AG09309 (cell line): Measurements from ENCODE around the gene CYTH1.

ENCODE experiments used
- DNase-seq: peaks from one replicate; pipeline ENCODE4 v3.0.0-alpha.2; 2010; ENCODE audit warnings: low read depth
- H3K4me3 ChIP-seq: 2 replicates; pipeline ENCODE4 v1.5.1; 2011; ENCODE audit warnings: mild to moderate bottlenecking, low read depth, low read length, moderate library complexity; ENCODE audit not compliant: control insufficient read depth
- TF ChIP-seq, protein P1 (sequence below): IDR thresholded peaks from 2 replicates; pipeline ENCODE4 v1.5.1; 2011; ENCODE audit warnings: mild to moderate bottlenecking, low read depth, low read length, inconsistent platforms; ENCODE audit not compliant: insufficient read depth, control insufficient read depth; ENCODE audit errors: missing control alignments

Gene CYTH1

GRCh38 chr17:78765821-78766220, 16.3 kb downstream of the CYTH1 start:
- H3K4me3 ChIP-seq, result no peak overlapping the region
- TF ChIP-seq, protein P1, sequence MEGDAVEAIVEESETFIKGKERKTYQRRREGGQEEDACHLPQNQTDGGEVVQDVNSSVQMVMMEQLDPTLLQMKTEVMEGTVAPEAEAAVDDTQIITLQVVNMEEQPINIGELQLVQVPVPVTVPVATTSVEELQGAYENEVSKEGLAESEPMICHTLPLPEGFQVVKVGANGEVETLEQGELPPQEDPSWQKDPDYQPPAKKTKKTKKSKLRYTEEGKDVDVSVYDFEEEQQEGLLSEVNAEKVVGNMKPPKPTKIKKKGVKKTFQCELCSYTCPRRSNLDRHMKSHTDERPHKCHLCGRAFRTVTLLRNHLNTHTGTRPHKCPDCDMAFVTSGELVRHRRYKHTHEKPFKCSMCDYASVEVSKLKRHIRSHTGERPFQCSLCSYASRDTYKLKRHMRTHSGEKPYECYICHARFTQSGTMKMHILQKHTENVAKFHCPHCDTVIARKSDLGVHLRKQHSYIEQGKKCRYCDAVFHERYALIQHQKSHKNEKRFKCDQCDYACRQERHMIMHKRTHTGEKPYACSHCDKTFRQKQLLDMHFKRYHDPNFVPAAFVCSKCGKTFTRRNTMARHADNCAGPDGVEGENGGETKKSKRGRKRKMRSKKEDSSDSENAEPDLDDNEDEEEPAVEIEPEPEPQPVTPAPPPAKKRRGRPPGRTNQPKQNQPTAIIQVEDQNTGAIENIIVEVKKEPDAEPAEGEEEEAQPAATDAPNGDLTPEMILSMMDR, result no peak
- DNase-seq, result no peak

GRCh38 chr17:78764871-78765270, 17.2 kb downstream of the CYTH1 start:
- DNase-seq, result no peak
- TF ChIP-seq, protein P1, result no peak
- no peak overlapping the region for H3K4me3 ChIP-seq

DNA sequence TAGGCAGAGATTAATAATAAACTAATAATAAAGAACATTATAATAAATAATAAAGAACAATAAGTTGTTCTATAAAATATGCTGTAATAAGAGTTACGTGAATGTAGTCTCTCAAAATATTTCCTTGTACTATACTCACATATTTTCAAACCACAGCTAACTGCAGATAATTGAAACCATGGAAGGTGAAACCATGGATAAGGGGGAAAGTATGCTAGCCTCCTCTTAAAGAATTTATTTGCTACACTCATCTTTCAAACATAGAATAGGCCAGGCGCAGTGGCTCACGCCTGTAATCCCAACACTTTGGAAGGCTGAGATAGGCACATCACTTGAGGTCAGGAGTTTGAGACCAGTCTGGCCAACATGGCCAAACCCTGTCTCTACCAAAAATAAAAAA, 18.5 kb downstream of the CYTH1 start:
- TF ChIP-seq, protein P1, result no peak
- no peak overlapping the region for H3K4me3 ChIP-seq
- no peak for DNase-seq

- DNase-seq, result no peak
Observed at GRCh38 chr17:78761789-78762406, 20.2 kb downstream of the CYTH1 start.

DNA sequence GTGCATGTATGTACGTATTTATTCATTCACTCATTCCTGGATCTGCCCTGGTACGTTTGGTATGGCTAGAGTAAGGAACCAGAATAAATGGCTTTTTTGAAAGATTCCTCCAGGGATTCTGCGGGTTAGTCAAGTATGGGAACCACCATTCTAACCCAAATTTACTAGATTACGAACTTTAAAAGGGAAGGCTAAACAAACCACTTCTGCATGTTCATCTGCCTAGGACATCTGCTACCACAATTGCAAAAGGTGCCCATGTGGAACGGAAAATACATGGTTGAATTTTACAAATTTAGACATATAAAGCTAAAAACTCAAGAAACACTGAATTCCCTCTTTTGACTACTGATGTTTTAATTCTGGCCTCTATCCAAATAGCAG, 22.1 kb downstream of the CYTH1 start:
- no peak for DNase-seq
- no peak overlapping the region for H3K4me3 ChIP-seq

More at GRCh38 chr17:78761789-78762406, 20.2 kb downstream of the CYTH1 start:
- TF ChIP-seq, protein P1, result no peak
- H3K4me3 ChIP-seq, result no peak overlapping the region

DNA sequence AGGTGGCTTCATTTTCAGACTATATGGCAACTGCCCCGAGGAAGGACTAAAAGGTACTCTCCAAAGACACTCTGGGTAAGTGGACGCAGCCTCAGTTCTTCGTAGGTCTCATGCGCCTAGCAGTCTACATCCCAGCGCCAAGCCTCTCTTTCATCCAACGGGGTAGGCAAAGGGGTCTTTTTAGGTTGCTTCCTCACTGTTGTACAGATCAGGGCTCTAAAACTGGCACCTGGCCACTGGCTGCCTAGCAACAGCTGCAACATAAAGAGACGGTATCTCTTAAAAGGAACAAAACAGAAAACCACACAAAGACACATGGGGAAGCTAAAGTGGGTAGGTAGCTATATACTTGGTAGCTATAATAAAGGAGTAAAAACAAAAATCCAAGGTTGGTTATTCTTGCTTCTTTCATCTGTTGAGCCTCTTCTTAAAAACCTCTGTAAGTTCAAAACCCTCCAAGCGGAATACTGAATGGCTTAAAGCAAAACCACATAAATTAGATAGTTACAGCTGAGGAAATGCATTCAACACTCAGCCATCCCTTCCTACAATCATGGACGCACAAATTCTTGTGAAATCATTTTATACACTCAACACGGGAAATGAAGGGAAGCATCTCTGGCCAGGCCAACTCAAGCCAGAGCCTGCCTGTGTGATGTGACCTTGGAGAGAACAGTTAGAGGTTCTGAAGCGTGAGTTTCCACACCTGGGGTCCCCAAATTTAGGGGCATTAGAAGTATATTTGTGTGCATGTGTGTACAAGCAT, 22.7 kb downstream of the CYTH1 start:
- TF ChIP-seq, protein P1, result no peak
- H3K4me3 ChIP-seq, result no peak overlapping the region
- DNase-seq, result no peak

More for the DNA sequence above, 22.1 kb downstream of the CYTH1 start:
- TF ChIP-seq, protein P1, result no peak
